ENCODE measurements around the gene RFC3.

- TF ChIP-seq CTCF (IDR thresholded peaks at IDR 0.05 in 8 of 11, conservative IDR thresholded peaks at IDR 0.05 in 3 of 11): no peak
- TF ChIP-seq POLR2AphosphoS5 (IDR thresholded peaks at IDR 0.05): no peak
- TF ChIP-seq POLR2A (IDR thresholded peaks at IDR 0.05): no peak
Observed at GRCh38 chr13:33875618-33876401, 57.9 kb downstream of the RFC3 start.
